Measurements from ENCODE around the gene TRIM38.

DNA sequence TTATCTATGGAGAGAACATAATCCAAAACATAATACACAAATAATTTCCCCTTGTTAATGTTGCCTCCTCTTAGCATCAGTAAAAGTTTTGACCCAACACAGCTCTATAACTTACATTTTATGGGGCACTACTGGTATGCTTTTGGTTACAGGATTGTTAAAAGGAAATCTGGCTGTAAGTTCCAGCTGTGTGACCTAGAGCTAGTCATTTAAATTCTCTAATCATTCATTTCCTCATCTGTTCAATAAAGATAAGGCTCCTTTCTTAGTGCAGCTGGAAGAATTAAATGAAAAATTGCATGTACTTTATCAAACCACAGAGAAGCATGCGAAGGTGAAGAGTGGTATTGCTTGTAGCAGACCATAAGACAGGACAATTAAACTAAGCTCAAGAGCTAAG, 36.7 kb upstream of the TRIM38 start:
- TF ChIP-seq, protein P1, sequence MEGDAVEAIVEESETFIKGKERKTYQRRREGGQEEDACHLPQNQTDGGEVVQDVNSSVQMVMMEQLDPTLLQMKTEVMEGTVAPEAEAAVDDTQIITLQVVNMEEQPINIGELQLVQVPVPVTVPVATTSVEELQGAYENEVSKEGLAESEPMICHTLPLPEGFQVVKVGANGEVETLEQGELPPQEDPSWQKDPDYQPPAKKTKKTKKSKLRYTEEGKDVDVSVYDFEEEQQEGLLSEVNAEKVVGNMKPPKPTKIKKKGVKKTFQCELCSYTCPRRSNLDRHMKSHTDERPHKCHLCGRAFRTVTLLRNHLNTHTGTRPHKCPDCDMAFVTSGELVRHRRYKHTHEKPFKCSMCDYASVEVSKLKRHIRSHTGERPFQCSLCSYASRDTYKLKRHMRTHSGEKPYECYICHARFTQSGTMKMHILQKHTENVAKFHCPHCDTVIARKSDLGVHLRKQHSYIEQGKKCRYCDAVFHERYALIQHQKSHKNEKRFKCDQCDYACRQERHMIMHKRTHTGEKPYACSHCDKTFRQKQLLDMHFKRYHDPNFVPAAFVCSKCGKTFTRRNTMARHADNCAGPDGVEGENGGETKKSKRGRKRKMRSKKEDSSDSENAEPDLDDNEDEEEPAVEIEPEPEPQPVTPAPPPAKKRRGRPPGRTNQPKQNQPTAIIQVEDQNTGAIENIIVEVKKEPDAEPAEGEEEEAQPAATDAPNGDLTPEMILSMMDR (IDR thresholded peaks at IDR 0.05) = no peak
- no peak for TF ChIP-seq POLR2A (IDR thresholded peaks at IDR 0.05)

Data from lower leg skin (tissue), 3 donors.